Measurements from ENCODE around the gene PCDHGA1.
"Not testable (repeated sequence)": the region's sequence is repeated elsewhere in the genome, so short reads cannot be mapped to it uniquely, and the experiment has no call there.

GRCh38 chr5:141346017-141346416 is 15.7 kb downstream of the PCDHGA1 start:
- TF ChIP-seq CTCF (IDR thresholded peaks at IDR 0.05); EZH2 (IDR thresholded peaks at IDR 0.05; ENCODE audit: borderline replicate concordance, insufficient read depth, low read depth, low read length, poor library complexity, severe bottlenecking): not testable (repeated sequence)
